ENCODE results near the gene HBQ1. TPM values are rescaled to one million over a fixed set of nuclear protein-coding genes. Genes with fewer than 3 reads are reported as not detected.
A peak's percentile ranks its signal among the peaks of the same experiment; 100 is the strongest.
"Not testable (repeated sequence)": the region's sequence is repeated elsewhere in the genome, so short reads cannot be mapped to it uniquely, and the experiment has no call there.

Gene HBQ1
- total RNA-seq, 8 experiments from 2014 or later: 1.3 to 8.8 (median 5.2) TPM; not detected in 2

- Histone ChIP-seq H3K4me3 (no peak within 1 kb of the TSS), H3K4me1 (replicated peaks in 1 of 2) (peaks cover 0 to 6% of the 10 kb centered on the region in 2 donors), H3K27ac (no peak within 1 kb of the TSS)
- 18 to 93% (median 69%) methylated on average over 2 to 8 of the region's 17 CpGs; no CpG with 5 or more reads in 2 of the 10 experiments for whole genome bisulfite sequencing, 10 experiments
- peak in 3 of 8 experiments; percentile 8 to 53 (median 35) for ATAC-seq (replicated peaks in 6 of 8)
- in situ Hi-C loops (cut with MboI; ENCODE audit: low pct_unique_long_range_greater_than_20kb in 2 of 9, low sequenced_read_pairs in 9 of 9, unreplicated experiment in 9 of 9): no loop called here
Observed at GRCh38 chr16:152141-153128, 27.8 kb upstream of the HBQ1 start, which contains the start of gene HBZ. Gene HBZ, plus strand, starts transcription at chr16:152644. Its CDS starts 266 bp downstream, at chr16:152910.

- H3K4me3 ChIP-seq; H3K27ac ChIP-seq; H3K4me1 ChIP-seq (replicated peaks in 1 of 2); in situ Hi-C loops (cut with MboI; ENCODE audit: low pct_unique_long_range_greater_than_20kb in 2 of 9, low sequenced_read_pairs in 9 of 9, unreplicated experiment in 9 of 9): not testable (repeated sequence)
- no CpG with 5 or more reads among the region's 6 CpGs for WGBS, 10 experiments
- peak in 4 of 8 experiments; percentile 4 to 24 (median 12) for ATAC-seq (replicated peaks in 6 of 8)
Observed at GRCh38 chr16:153129-153521, 27.1 kb upstream of the HBQ1 start.

GRCh38 chr16:153550-154216 is 26.6 kb upstream of the HBQ1 start:
- in situ Hi-C loops (cut with MboI; ENCODE audit: low pct_unique_long_range_greater_than_20kb in 2 of 9, low sequenced_read_pairs in 9 of 9, unreplicated experiment in 9 of 9): not testable (repeated sequence)
- WGBS, 10 experiments: no CpG with 5 or more reads among the region's 74 CpGs
- peak in 6 of 8 experiments; percentile 41 to 78 (median 74) for ATAC-seq (replicated peaks in 6 of 8)

GRCh38 chr16:154217-155030 is 25.8 kb upstream of the HBQ1 start:
- in situ Hi-C loops (cut with MboI; ENCODE audit: low pct_unique_long_range_greater_than_20kb in 2 of 9, low sequenced_read_pairs in 9 of 9, unreplicated experiment in 9 of 9): no loop called here
- peak in 6 of 8 experiments; percentile 71 to 83 (median 76) for ATAC-seq (replicated peaks in 6 of 8)
- H3K4me3 ChIP-seq: peak overlapping the region; percentile 10 to 46 (median 36)
- no peak overlapping the region for H3K27ac ChIP-seq
- WGBS, 10 experiments: 0 to 15% (median 5%) methylated on average over 1 to 7 of the region's 59 CpGs; no CpG with 5 or more reads in 2 of the 10 experiments
- H3K4me1 ChIP-seq (replicated peaks in 1 of 2): peaks cover 0 to 6% of the 10 kb centered on the region in 2 donors

More at GRCh38 chr16:153550-154216, 26.6 kb upstream of the HBQ1 start:
- H3K27ac ChIP-seq; H3K4me1 ChIP-seq (replicated peaks in 1 of 2); H3K4me3 ChIP-seq: not testable (repeated sequence)

GRCh38 chr16:155031-155398 is 25.2 kb upstream of the HBQ1 start:
- in situ Hi-C loops (cut with MboI; ENCODE audit: low pct_unique_long_range_greater_than_20kb in 2 of 9, low sequenced_read_pairs in 9 of 9, unreplicated experiment in 9 of 9): no loop called here
- peak overlapping the region in 2 of 5 donors; percentile 40 to 46 for H3K4me3 ChIP-seq
- no peak overlapping the region for H3K27ac ChIP-seq
- 20 to 87% (median 59%) methylated on average over 1 to 6 of the region's 7 CpGs for WGBS, 10 experiments
- H3K4me1 ChIP-seq (replicated peaks in 1 of 2): peaks cover 0 to 6% of the 10 kb centered on the region in 2 donors
- ATAC-seq (replicated peaks in 6 of 8): no peak

- ATAC-seq (replicated peaks in 6 of 8): peak in 2 of 8 experiments; percentile 57 to 61
- in situ Hi-C loops (cut with MboI; ENCODE audit: low pct_unique_long_range_greater_than_20kb in 2 of 9, low sequenced_read_pairs in 9 of 9, unreplicated experiment in 9 of 9): no loop called here
- Histone ChIP-seq H3K4me1 (replicated peaks in 1 of 2) (peaks cover 0 to 6% of the 10 kb centered on the region in 2 donors), H3K4me3 (no peak overlapping the region), H3K27ac (no peak overlapping the region)
- 0 to 47% (median 30%) methylated on average over 2 to 5 of the region's 6 CpGs; no CpG with 5 or more reads in 2 of the 10 experiments for WGBS, 10 experiments
Observed at GRCh38 chr16:159136-159849, 21.0 kb upstream of the HBQ1 start.

- H3K4me3 ChIP-seq; H3K27ac ChIP-seq; in situ Hi-C loops (cut with MboI; ENCODE audit: low pct_unique_long_range_greater_than_20kb in 2 of 9, low sequenced_read_pairs in 9 of 9, unreplicated experiment in 9 of 9); H3K4me1 ChIP-seq (replicated peaks in 1 of 2); ATAC-seq (replicated peaks in 6 of 8): not testable (repeated sequence)
- WGBS, 10 experiments: no CpG with 5 or more reads among the region's 20 CpGs
Observed at GRCh38 chr16:160242-160641, 20.0 kb upstream of the HBQ1 start.

- Histone ChIP-seq H3K4me3 (no peak overlapping the region), H3K4me1 (replicated peaks in 1 of 2) (peaks cover 6 to 8% of the 10 kb centered on the region in 2 donors), H3K27ac (no peak overlapping the region)
- in situ Hi-C loops (cut with MboI; ENCODE audit: low pct_unique_long_range_greater_than_20kb in 2 of 9, low sequenced_read_pairs in 9 of 9, unreplicated experiment in 9 of 9): no loop called here
- 60 to 70% methylated on average over 1 to 2 of the region's 18 CpGs; no CpG with 5 or more reads in 8 of the 10 experiments for WGBS, 10 experiments
- ATAC-seq (replicated peaks in 6 of 8): no peak
Observed at GRCh38 chr16:160691-161190, 19.5 kb upstream of the HBQ1 start.

GRCh38 chr16:162271-162991 is 17.8 kb upstream of the HBQ1 start:
- ATAC-seq (replicated peaks in 6 of 8): no peak
- WGBS, 10 experiments: 77 to 100% (median 92%) methylated on average over 1 to 4 of the region's 13 CpGs; no CpG with 5 or more reads in 1 of the 10 experiments
- H3K4me1 ChIP-seq (replicated peaks in 1 of 2): peaks cover 17 to 23% of the 10 kb centered on the region in 2 donors
- H3K4me3 ChIP-seq: no peak overlapping the region
- no peak overlapping the region for H3K27ac ChIP-seq
- in situ Hi-C loops (cut with MboI; ENCODE audit: low pct_unique_long_range_greater_than_20kb in 2 of 9, low sequenced_read_pairs in 9 of 9, unreplicated experiment in 9 of 9): no loop called here

GRCh38 chr16:163139-163538 is 17.1 kb upstream of the HBQ1 start:
- H3K4me1 ChIP-seq (replicated peaks in 1 of 2): peaks cover 17 to 23% of the 10 kb centered on the region in 2 donors
- WGBS, 10 experiments: no CpG with 5 or more reads among the region's 10 CpGs
- ATAC-seq (replicated peaks in 6 of 8); H3K27ac ChIP-seq; H3K4me3 ChIP-seq; in situ Hi-C loops (cut with MboI; ENCODE audit: low pct_unique_long_range_greater_than_20kb in 2 of 9, low sequenced_read_pairs in 9 of 9, unreplicated experiment in 9 of 9): not testable (repeated sequence)

- peak in 5 of 8 experiments; percentile 4 to 19 (median 17) for ATAC-seq (replicated peaks in 6 of 8)
- in situ Hi-C loops (cut with MboI; ENCODE audit: low pct_unique_long_range_greater_than_20kb in 2 of 9, low sequenced_read_pairs in 9 of 9, unreplicated experiment in 9 of 9); H3K4me3 ChIP-seq; H3K27ac ChIP-seq: not testable (repeated sequence)
- no CpG with 5 or more reads among the region's 3 CpGs for WGBS, 10 experiments
- peaks cover 17 to 23% of the 10 kb centered on the region in 2 donors for H3K4me1 ChIP-seq (replicated peaks in 1 of 2)
Observed at GRCh38 chr16:163696-164095, 16.6 kb upstream of the HBQ1 start.

Data from motor neuron (in vitro differentiated cells).